Right lobe of liver (tissue), 6 donors: Measurements from ENCODE around the gene INPP5D. TPM values are rescaled to one million over a fixed set of nuclear protein-coding genes. Genes with fewer than 3 reads are reported as not detected.

Experiments
- ATAC-seq, 4 donors: fragments of 200-7000 bp; cut with Tn5 transposase; one replicate each; pipeline ENCODE4 v1.9.1; 2020; ENCODE audit warnings: mild to moderate bottlenecking in 4 of 4, moderate library complexity in 4 of 4
- DNase-seq, 3 donors: peaks; one replicate each; pipeline ENCODE4 v3.0.0-alpha.2; 2020
- H3K27ac ChIP-seq, 3 donors: fragments of 200-600 bp; one replicate each; pipeline ENCODE4 v1.8.0; 2022
- H3K27me3 ChIP-seq, 2 donors: fragments of 200-600 bp; one replicate each; pipeline ENCODE4 v1.8.0; 2022
- H3K36me3 ChIP-seq, 4 donors: fragments of 200-600 bp; sonication (generic) in 1 of 4; one replicate each; pipeline versions ENCODE4 v1.5.1 to v1.8.0; 2017 to 2022; ENCODE audit warnings: control low read depth in 1 of 4
- H3K4me1 ChIP-seq, 4 donors: fragments of 200-600 bp; sonication (generic) in 1 of 4; one replicate each; pipeline versions ENCODE4 v1.5.1 to v1.8.0; 2017 to 2022; ENCODE audit warnings: control low read depth in 1 of 4
- H3K4me3 ChIP-seq, 3 donors: fragments of 200-600 bp; one replicate each; pipeline ENCODE4 v1.8.0; 2022
- H3K9me3 ChIP-seq, 4 donors: fragments of 200-600 bp; sonication (generic) in 1 of 4; one replicate each; pipeline versions ENCODE4 v1.5.1 to v1.8.0; 2017 to 2022; ENCODE audit warnings: control low read depth in 1 of 4
- CTCF ChIP-seq, 4 donors: fragments of 200-600 bp in 3 of 4; fragments of 450-650 bp in 1 of 4; IDR thresholded peaks; one replicate each; pipeline versions ENCODE4 v1.5.1 to v1.8.0; 2016 to 2022; ENCODE audit warnings: antibody characterized with exemption in 4 of 4, mild to moderate bottlenecking in 2 of 4
- POLR2A ChIP-seq: fragments of 450-650 bp; IDR thresholded peaks from one replicate; pipeline ENCODE4 v1.6.1; 2017; ENCODE audit warnings: antibody characterized with exemption, mild to moderate bottlenecking
- WGBS: methylation state at CpG from one replicate; pipeline ENCODE4 v1.1.6; 2018; ENCODE audit warnings: low coverage, low lambda C conversion rate; ENCODE audit not compliant: insufficient coverage; ENCODE audit errors: missing lambda C conversion rate; 5-methylcytosine and 5-hydroxymethylcytosine counted together
- intact Hi-C, 2 donors: fragments of 100-400 bp; cut with DNase I; formaldehyde crosslinking; loops; one replicate each; pipeline versions ENCODE4 v1.11.2 to v1.14.1; 2022
- total RNA-seq, 6 experiments: library from RNA; depleted of rRNA in 2 of 6; stranded (reverse); fragments of >200 nt in 2 of 6; fragmentation: NEBNext Ultra II Directional in 3 of 6; extraction: Animal tissue kit (Norgen Biotek cat#: 25700) in 3 of 6; gene quantifications; one replicate each; pipeline versions ENCODE4 v1.1.0 to v1.2.4, GENCODE V29; 2016 to 2023
- donor health status: DM: no; HTN: yes; CAD: no.
- donor health status: DM: no; HTN: no; CAD: no.
- donor health status: DM: no; HTN: no; CAD: no.
- donor health status: DM: no; HTN: yes; CAD: no.
- donor health status: DM: no; HTN: yes; CAD: no.

Gene INPP5D
- total RNA-seq, 6 experiments from 2014 or later = 3.5 to 8.1 (median 5.5) TPM

- H3K9me3 ChIP-seq = no peaks in the 10 kb centered on the region
- H3K4me3 ChIP-seq = no peak overlapping the region
- intact Hi-C loops = no loop called here
- H3K27me3 ChIP-seq = no peaks in the 10 kb centered on the region
- DNase-seq (peak in 1 of 3 donors; percentile 41), ATAC-seq (peak in 2 of 4 donors; percentile 17 to 23)
- WGBS = 76% methylated on average over 9 of the region's 12 CpGs
- no peak for TF ChIP-seq CTCF (IDR thresholded peaks at IDR 0.05)
- no peak for TF ChIP-seq POLR2A
- H3K36me3 ChIP-seq = no peaks in the 10 kb centered on the region
- H3K4me1 ChIP-seq = no peaks in the 10 kb centered on the region
- H3K27ac ChIP-seq = no peak overlapping the region
Measured at GRCh38 chr2:233117811-233118647, 57.9 kb downstream of the INPP5D start.

GRCh38 chr2:233118648-233119000 is 58.5 kb downstream of the INPP5D start:
- no peak for ATAC-seq
- no peak overlapping the region for H3K27ac ChIP-seq
- no peaks in the 10 kb centered on the region for H3K27me3 ChIP-seq
- 83% methylated on average over 1 of the region's 9 CpGs for WGBS
- no peaks in the 10 kb centered on the region for H3K4me1 ChIP-seq
- no peak overlapping the region for H3K4me3 ChIP-seq
- intact Hi-C loops = no loop called here
- DNase-seq = peak in 1 of 3 donors; percentile 40
- no peaks in the 10 kb centered on the region for H3K36me3 ChIP-seq
- TF ChIP-seq CTCF (IDR thresholded peaks at IDR 0.05) (no peak), POLR2A (no peak)
- H3K9me3 ChIP-seq = no peaks in the 10 kb centered on the region

- H3K4me3 ChIP-seq = no peak overlapping the region
- no peaks in the 10 kb centered on the region for H3K9me3 ChIP-seq
- H3K27me3 ChIP-seq = no peaks in the 10 kb centered on the region
- TF ChIP-seq POLR2A (no peak), CTCF (IDR thresholded peaks at IDR 0.05) (no peak)
- ATAC-seq (no peak), DNase-seq (no peak)
- H3K36me3 ChIP-seq = no peaks in the 10 kb centered on the region
- no peaks in the 10 kb centered on the region for H3K4me1 ChIP-seq
- no peak overlapping the region for H3K27ac ChIP-seq
- intact Hi-C loops = no loop called here
- 75% methylated on average over 8 of the region's 8 CpGs for WGBS
Measured at GRCh38 chr2:233119123-233119522, 59.0 kb downstream of the INPP5D start.

GRCh38 chr2:233119806-233120205 is 59.7 kb downstream of the INPP5D start:
- no peak for ATAC-seq
- no peaks in the 10 kb centered on the region for H3K36me3 ChIP-seq

More at GRCh38 chr2:233119806-233120205, 59.7 kb downstream of the INPP5D start:
- Histone ChIP-seq H3K9me3 (no peaks in the 10 kb centered on the region), H3K4me3 (no peak overlapping the region), H3K27ac (no peak overlapping the region), H3K4me1 (no peaks in the 10 kb centered on the region), H3K27me3 (no peaks in the 10 kb centered on the region)
- peak in 1 of 3 donors; percentile 35 for DNase-seq
- 100% methylated on average over 4 of the region's 7 CpGs for WGBS
- no peak for TF ChIP-seq CTCF (IDR thresholded peaks at IDR 0.05)
- TF ChIP-seq POLR2A = no peak
- intact Hi-C loops = no loop called here
